OCI-M2 (cell line): ENCODE measurements around the gene BMP7.

Source experiments
- DNase-seq: peaks from one replicate; lab custom pipeline; 2025; ENCODE audit not compliant: unreplicated experiment; lab: John Stamatoyannopoulos, UW

Gene BMP7

DNA sequence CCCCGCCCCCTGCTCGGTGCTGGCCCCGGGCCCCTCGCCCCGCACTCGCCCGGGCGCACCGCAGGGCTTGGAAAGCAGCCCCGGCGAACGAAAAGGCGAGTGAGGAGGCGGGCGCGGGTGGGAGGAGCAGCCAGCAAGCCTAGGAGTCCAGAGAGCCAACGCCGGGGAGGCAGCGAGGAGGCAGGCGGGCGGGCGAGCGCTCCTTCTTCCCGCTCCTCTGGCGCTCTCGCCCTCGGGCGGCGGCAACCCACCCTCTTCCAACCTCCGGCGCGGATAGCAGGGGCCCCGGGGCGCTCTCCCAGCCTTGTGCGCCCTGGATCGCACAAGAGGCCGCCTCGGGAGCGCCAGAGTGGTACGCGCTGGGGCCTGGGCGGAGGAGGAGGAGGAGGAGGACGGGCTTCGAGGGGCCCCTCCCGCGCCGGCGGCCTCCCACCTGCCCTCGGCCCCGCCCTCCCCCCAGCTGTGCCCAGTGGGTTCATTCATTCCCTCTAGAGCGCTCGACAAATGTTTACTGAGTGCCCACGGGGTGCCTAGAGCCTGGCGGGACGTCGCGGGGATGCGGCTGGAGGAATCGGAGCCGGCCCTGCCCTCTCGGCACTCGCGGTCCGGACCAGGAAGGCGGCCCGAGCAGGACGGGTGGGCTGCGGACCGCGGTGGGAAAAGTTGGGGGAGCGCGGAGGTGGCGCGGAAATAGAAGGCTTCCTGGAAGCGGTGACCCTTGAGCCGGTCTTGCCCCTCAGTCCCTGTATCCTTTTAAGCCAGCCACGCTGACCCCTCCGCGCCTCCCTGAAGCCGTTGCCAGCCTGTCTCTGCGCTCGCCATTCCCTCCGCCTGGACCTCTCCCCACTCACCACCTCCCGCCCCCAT, at the start of gene BMP7:
BMP7 (minus strand) TSS at position 351 of the 867 bp plus-strand sequence. CDS start 519 bp downstream, outside the sequence.
- DNase-seq, result no peak

DNA sequence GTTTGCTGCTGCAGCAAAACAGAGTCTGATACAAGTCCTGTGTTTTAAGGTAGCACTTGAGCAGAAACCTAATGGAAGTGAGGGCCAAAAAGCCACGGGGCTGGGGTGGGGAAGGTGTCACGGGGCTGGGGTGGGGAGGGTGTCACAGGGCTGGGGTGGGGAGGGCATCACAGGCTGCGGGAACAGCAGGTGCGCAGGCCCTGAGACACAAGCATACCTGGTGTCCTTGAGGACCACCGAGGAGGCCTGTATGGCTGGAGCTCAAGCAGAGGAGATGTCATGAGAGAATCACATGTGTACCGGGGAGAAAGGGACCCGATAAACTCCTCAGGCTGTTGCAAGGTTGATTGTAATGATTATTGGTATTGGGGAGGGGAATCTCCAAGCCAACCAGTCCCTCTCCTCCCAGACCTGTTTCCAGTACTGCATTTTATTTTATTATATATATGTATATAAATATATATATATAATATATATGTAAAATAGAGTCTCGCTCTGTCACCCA, 49.6 kb upstream of the BMP7 start:
- no peak for DNase-seq

DNA sequence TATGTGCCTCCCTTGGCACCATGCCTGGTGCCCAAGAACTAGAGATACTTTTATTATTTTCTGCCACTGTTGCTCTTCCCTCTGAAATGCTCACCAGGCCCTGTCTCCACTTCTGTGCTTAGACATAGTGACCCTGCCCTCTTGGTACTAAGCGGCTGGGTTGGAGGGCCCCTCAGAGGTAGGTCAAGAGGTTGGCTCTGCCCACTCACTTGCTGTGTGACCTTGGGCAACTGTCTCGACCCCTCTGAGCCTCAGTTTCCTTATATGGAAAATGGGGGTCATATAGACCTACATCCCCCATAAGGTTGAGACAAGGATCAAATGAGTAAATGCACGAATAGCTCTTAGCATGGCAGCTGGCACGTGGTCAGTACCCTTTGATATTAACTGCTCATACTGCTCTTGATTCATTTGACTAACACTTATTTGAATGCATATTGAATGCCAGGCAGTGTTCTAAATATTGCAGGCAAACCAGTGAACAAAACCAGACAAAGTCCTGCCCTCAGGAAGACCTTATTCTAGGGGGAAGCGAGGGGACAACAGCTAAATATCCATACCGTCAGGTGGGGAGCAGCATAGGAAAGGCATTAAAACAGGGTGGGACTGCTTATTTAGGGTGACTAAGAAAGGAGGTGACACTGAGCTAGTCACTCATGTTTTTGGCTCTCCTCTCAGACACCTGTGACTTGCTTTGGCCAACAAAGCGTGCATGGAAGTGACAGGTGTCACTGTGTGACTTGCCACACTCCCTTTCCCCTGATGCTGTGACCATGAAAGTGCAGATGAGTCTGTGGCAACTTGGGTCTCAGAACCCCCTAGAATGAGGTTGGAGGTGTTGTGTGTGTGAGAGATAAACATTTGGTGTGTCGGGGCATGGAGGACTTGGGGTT, 48.9 kb upstream of the BMP7 start:
- DNase-seq, result no peak

DNA sequence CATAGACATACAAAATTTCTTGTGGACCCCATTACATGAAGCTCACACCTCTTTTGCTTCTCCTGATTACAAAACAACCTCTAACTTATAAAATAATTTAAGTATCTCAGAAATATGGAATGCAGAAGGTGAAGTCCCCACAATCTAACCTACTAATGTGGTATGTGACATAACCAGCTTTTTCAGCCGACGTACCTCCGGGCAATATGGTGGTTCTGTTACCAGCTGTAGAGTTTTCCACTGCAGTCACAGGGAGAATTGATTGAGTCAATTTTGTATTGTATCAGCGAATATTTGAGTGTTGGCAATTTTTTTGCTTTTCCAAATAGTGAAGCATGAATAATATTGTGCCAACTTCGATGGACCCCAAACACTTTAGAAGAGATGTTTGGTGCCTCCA, 47.5 kb upstream of the BMP7 start:
- no peak for DNase-seq

DNA sequence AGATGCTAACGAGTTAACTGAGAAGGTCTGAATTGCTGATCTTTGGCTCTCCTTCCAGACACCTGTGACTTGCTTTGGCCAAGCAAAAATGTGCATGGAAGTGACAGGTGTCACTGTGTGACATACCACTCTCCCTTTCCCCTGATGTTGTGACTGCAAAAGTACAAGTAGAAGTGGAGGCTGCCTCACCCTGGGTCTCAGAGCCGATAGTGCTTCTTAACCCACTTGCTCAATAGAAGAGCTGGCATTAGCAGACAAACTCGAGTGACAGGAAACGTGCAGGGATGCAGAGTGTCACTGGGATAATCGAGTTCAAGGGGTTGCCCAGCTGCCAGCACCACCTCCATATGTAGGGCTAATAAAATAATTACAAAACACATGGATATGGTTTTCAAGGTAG, 46.8 kb upstream of the BMP7 start:
- DNase-seq, result no peak

DNA sequence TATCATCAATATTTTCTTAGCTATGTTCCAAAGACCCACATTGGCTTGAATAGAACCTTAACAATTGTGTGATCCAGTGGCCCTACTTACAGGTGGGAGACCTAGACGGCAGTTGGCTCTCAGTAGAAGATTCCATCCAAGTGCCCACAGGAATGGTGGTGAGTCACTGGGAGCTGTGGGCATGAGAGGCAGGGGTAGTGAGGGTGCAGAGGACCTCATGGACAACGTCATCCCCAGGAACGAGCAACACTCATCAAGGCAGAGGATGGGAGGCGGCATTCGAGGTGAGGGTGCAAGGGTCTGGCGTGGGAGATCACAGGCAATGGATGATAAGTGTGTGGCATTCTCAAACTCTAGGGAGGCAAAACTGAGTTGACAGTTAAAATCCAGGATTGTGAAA, 45.7 kb upstream of the BMP7 start:
- DNase-seq, result no peak

DNA sequence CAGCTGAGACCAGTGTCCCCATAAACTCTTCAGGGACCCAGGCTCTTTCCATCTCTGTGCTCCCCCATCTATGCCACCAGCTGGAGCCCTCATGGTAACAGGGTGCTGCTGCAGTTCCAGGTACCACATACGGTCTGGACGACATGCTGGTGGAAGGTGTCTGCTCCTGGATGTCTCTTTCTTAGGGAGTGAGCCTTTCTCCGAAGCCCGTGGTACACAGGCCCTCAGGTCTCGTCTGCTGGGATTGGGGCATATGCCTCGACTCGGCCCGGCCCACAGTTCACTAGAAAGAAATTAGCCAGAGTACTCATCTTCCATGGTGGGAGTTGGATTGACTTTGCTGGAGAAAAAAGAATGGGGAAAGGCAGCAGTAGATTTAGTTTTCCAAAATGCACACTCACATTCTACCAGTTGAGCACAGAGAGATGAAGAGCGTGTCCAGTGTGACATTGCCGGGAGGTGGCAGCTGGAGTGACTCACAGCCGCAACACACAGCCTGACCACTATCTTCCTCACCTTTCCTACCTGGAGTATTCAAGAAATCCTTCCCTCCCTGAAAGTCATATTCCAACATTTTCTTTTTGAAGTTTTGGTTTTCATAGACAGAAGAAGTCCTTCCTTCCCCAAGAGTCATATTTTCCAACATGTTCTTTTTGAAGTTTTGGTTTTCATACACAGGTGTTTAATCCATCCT, 44.5 kb upstream of the BMP7 start:
- DNase-seq, result no peak

DNA sequence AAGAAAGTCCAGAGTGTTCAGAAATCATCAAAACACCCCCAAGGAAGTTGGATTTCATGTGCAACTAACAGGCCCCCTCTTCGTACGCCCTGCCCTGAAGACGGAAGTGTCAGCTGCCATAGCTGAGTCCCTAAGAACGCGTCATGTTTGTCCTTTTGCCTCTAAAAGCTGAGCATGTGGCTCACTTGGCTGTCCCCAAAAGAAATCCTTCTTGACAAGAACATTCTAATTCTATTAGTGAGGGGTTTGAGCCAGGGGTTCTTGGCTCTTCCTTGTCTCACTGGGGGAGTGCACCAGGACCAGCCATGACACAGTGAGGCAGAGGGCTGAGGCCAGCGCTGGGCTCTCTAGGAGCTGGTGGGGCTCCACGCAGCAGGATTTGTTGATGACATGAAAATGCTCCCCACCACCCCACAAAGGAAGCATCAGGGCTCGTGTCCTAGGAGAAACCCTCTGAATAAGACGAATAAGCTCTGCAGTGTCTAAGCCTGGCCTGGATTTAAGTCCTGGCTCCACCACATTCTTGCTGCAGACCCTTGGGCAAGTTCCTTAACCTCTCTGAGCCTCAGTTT, 43.2 kb upstream of the BMP7 start:
- DNase-seq, result no peak

DNA sequence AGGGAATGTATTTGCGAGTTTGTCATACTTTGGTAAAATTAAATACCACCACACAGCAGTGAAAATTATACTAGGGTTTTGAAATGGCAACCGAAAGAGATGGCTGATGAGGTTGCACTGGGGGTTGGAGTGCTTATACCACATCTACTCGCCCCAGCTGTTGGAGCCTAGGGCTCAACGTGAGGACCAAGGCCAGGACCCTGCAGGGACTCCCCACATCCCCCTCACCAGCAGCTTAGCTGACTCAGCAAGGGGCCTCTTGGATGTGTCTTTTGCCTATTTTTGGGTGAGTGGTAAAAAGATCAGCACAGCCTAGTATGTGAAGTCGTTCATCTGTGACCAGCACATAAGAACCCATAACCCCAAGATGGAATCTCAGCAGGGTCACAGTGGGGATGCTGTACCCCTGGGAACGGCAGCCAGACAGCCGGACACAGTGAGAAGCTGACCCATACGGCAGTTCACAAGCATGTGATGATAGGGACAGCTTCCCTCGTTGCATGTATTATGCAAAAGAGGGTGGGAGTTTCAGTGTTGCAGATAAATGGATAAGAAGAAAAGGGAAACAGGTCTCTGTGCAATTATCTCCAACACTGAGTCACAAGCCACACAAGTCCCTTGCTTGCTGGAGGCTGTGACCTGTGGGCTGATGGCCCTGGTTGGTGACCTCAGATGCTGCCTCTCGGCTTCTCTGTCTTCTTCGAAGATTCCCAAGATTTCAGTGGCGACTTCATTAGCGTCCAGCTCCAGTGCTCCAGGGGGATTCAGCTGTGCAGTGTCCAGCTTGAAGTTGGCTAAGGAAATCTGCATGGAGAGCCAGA, 42.2 kb upstream of the BMP7 start:
- no peak for DNase-seq

DNA sequence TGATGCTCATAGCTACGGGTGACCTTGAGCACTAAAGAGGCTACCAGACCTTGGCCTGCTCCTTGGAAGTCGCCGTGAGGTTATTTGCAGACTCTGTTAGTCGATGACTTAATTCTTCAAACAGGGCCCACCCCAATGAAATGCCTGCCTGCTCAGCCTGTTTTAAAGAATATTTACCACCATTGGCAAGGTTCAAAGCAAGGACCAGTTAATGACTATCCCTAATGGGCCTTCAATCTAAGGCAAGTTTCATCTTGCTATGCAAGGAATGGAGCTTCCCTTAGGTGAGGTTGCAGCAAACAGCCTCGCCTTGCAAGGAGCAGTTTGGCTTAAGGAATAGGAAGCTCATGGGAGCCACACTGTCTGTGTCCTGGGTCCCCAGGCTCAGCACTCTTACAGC, 40.3 kb upstream of the BMP7 start:
- DNase-seq, result no peak

DNA sequence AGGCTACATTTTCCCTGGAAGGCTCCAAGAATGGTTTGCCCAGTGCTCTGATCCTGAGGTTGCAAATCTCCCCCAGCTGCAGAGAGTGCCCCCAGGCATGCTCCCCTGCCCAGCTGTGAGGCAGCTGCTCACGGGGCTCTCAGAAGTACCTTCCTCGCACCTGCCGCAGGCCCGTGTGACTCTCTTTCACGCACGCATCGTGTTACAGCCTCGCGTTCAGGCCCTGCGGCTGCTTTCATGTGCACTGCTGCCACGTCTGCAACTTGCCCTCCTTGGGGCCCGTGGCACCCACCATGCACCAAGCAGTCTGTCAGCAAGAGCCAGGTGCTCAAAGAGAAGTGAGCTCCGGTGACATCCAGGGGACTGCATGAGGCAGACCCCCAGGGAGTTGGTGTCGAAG, 34.6 kb upstream of the BMP7 start:
- DNase-seq, result no peak

DNA sequence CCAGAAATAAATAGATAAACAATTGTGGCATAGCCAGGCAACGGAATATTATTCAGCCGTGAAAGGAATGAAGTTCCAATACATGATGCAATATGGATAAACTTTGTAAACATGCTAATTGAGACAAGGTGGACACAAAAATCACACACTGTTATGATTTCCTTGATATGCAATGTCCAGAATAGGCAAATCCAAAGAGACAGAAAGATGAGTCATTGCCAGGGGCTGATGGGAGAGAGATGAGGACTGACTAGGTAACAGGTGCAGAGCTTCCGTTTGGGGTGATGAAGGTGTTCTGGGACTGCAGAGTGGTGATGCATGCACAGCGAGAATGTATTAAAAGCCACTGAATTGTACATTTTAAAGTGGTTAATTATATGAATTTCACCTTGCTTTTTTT, 32.0 kb upstream of the BMP7 start:
- DNase-seq, result no peak

DNA sequence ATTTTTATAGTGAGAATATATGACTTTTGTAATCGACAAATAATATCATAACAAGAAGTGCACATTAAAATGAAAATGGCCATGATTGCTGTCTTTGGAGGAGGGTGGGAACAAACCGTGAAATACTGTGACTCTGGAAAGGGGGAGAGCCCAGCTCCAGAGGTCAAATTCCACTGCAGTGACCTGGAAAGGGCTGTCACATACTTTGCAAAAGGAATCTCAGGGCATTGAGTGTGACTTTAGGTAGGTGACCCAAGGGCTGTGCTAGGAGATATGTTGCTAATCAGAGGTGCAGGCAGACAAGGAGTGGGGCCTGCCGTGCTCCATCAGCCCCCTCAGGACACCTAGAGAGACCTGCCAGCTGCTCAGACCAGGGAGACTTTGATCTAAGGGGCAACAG, 28.1 kb upstream of the BMP7 start:
- no peak for DNase-seq

DNA sequence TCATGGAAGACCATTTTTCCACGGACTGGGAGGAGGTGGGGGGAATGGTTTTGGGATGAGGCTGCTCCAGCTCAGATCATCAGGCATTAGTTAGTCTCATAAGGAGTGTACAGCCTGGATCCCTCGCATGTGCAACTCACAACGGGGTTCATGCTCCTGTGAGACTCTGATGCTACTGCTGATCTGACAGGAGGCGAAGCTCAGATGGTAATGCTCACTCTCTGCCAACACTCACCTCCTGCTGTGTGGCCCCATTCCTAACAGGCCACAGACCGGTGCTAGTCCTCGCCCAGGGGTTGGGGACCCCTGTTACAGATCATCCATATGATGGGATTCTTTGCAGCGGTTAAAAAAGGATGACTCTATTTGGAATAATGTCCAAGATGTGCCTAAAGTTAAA, 27.6 kb upstream of the BMP7 start:
- no peak for DNase-seq

DNA sequence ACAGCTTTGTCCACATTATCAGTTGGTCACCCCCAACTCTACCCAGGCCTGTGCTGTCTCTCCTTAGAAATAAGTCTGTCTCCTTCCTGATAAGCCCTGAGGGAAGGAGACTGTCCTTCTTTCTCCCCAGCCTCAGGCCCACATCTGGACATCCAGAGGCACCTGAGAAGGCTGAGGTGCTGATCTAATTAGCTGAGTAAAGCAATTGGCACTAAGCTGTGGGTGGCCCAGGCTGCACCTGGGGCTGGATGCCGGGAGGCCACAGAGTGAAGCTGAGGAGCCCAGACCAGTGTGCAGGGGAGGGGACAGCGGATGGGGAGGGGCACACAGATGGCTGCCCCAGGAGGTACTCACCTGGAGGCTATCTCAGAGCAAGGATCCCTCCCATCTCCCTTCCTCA, 26.2 kb upstream of the BMP7 start:
- no peak for DNase-seq

DNA sequence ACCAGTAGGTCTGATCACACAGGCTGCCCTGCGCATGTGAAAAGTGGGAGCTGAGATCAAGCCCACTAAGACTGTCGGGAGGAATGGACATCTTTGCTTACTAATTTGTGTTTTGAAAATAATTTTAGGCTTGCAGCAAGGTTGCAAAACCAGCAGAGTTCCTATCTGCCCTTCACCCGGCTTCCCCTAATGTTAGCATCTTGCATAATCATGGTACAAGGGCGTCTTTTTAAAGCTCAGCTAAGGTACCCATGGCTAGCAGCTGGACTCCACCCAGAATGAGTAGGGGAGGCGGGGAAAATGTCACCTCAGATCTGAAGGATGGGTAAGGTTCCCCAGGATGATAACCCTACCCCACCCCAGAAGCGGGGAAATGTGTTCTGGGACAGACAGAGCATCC, 25.3 kb upstream of the BMP7 start:
- no peak for DNase-seq

DNA sequence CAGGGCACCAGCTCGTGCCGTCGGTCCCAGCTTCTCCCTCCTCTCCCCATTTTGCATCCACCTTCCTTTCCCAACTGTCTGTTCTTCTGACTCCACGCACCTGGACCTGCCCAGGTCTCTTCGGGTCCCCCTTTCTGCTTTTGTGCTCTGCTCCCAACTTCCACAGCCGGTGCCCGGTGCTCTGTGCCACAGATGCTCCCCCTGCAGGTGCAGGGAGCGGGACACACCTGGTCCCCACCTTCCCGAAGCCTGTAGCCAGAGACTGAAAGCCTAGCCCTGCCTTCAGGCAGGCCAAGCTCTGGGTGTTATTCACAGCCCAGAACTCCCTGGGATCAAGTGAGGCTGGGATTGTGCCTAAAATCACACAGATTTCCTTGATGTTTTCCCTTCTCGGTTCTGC, 24.6 kb upstream of the BMP7 start:
- no peak for DNase-seq

DNA sequence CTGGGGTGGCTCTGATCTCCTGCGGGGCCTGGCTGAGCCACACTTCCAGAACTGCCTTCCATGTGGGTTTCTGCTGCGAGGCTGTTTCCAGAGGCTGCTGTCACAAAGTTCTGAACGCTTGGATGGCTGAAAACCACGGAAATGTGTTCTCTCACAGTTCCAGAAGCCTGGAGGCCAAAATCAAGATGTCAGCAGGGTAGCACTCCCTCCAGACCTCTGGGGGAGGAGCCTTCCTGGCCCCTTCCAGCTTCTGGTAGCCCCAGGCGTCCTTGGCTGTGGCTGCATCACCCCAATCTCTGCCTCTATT, 23.7 kb upstream of the BMP7 start:
- DNase-seq, result no peak

DNA sequence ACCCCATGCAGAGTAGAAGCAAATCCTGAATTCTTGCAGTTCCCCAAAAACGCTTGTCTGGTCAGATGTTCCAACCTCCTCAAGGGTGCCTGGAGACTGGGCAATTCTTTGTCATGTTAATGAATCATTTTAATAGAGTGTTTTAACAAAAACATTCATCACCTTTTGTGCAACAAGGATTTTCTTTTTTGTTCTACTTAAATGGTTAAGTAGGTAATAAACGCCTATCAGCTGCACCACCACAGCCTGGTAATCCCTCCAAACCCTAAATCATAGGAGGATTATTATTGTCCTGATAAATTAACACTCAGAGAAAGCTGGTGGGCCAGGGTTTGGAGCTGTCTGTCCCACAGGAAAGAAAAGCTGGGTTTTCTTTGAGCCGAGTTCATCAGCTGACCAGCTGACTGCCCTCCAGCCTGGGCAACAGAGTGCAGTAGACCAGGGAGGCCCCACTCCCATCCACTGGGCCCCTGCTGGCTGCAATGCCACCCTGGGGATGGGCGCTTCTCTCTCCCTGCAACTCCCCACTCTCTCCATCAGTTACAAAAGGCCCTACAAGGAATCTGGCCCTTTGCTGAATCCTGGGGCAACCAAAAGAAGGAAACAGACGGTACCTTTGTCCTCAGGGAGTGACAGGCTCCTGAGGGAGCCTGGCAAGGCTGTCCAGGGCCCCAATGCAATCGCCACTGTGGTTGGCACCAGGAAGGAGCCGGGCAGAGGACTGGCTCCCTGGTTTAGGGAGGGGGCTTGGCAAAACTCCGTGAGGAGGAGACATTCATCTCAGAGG, 23.1 kb upstream of the BMP7 start:
- DNase-seq, result no peak
